ENCODE data around the gene SLC17A7.

Gene SLC17A7

GRCh38 chr19:49387936-49388372, 53.4 kb downstream of the SLC17A7 start, which contains the start of gene KASH5:
TSS of gene KASH5 (plus strand) at chr19:49388249. CDS start at chr19:49390884, 2,635 bp downstream.
- TF ChIP-seq TAF1 (IDR thresholded peaks at IDR 0.05; ENCODE audit: borderline replicate concordance, insufficient read depth, low read length) = no peak
- no peak for TF ChIP-seq FOXP2 (optimal IDR thresholded peaks at IDR 0.05; ENCODE audit: borderline replicate concordance, extremely low read depth, extremely low read length, insufficient read depth)
- TF ChIP-seq SIN3A (IDR thresholded peaks at IDR 0.05; ENCODE audit: borderline replicate concordance, insufficient read depth, low read length) = no peak
- no peak for TF ChIP-seq POLR2AphosphoS5 (IDR thresholded peaks at IDR 0.05; ENCODE audit: low read depth, low read length)
- no peak for TF ChIP-seq REST (IDR thresholded peaks at IDR 0.05; ENCODE audit: insufficient read depth in 1 of 2, low read depth in 2 of 2, low read length in 2 of 2)

GRCh38 chr19:49383599-49383998, 57.7 kb downstream of the SLC17A7 start:
- TF ChIP-seq FOXP2 (optimal IDR thresholded peaks at IDR 0.05; ENCODE audit: borderline replicate concordance, extremely low read depth, extremely low read length, insufficient read depth) (no peak), TAF1 (IDR thresholded peaks at IDR 0.05; ENCODE audit: borderline replicate concordance, insufficient read depth, low read length) (no peak), POLR2AphosphoS5 (IDR thresholded peaks at IDR 0.05; ENCODE audit: low read depth, low read length) (no peak), REST (IDR thresholded peaks at IDR 0.05; ENCODE audit: insufficient read depth in 1 of 2, low read depth in 2 of 2, low read length in 2 of 2) (no peak), SIN3A (IDR thresholded peaks at IDR 0.05; ENCODE audit: borderline replicate concordance, insufficient read depth, low read length) (no peak)

- TF ChIP-seq SIN3A (IDR thresholded peaks at IDR 0.05; ENCODE audit: borderline replicate concordance, insufficient read depth, low read length) = no peak
- no peak for TF ChIP-seq FOXP2 (optimal IDR thresholded peaks at IDR 0.05; ENCODE audit: borderline replicate concordance, extremely low read depth, extremely low read length, insufficient read depth)
- no peak for TF ChIP-seq TAF1 (IDR thresholded peaks at IDR 0.05; ENCODE audit: borderline replicate concordance, insufficient read depth, low read length)
- no peak for TF ChIP-seq REST (IDR thresholded peaks at IDR 0.05; ENCODE audit: insufficient read depth in 1 of 2, low read depth in 2 of 2, low read length in 2 of 2)
- TF ChIP-seq POLR2AphosphoS5 (IDR thresholded peaks at IDR 0.05; ENCODE audit: low read depth, low read length) = no peak
Observed at GRCh38 chr19:49382639-49383038, 58.7 kb downstream of the SLC17A7 start.

GRCh38 chr19:49380391-49380790, 60.9 kb downstream of the SLC17A7 start:
- no peak for TF ChIP-seq POLR2AphosphoS5 (IDR thresholded peaks at IDR 0.05; ENCODE audit: low read depth, low read length)
- no peak for TF ChIP-seq REST (IDR thresholded peaks at IDR 0.05; ENCODE audit: insufficient read depth in 1 of 2, low read depth in 2 of 2, low read length in 2 of 2)
- TF ChIP-seq TAF1 (IDR thresholded peaks at IDR 0.05; ENCODE audit: borderline replicate concordance, insufficient read depth, low read length) = no peak
- no peak for TF ChIP-seq SIN3A (IDR thresholded peaks at IDR 0.05; ENCODE audit: borderline replicate concordance, insufficient read depth, low read length)
- no peak for TF ChIP-seq FOXP2 (optimal IDR thresholded peaks at IDR 0.05; ENCODE audit: borderline replicate concordance, extremely low read depth, extremely low read length, insufficient read depth)

All from PFSK-1 (cell line).